PC-3 (cell line): Measurements from ENCODE around the gene SERBP1.

Experiments
- CTCF ChIP-seq: fragments of 300-600 bp; sonication (generic); conservative IDR thresholded peaks from 2 replicates; pipeline ENCODE4 v1.5.1; 2017; ENCODE audit warnings: antibody characterized with exemption, low read depth, mild to moderate bottlenecking, low read length
- EZH2 ChIP-seq: fragments of 300-600 bp; sonication (generic); IDR thresholded peaks from one replicate; pipeline ENCODE4 v1.6.1; 2017; ENCODE audit warnings: antibody characterized with exemption, mild to moderate bottlenecking, low read length; ENCODE audit not compliant: unreplicated experiment

DNA sequence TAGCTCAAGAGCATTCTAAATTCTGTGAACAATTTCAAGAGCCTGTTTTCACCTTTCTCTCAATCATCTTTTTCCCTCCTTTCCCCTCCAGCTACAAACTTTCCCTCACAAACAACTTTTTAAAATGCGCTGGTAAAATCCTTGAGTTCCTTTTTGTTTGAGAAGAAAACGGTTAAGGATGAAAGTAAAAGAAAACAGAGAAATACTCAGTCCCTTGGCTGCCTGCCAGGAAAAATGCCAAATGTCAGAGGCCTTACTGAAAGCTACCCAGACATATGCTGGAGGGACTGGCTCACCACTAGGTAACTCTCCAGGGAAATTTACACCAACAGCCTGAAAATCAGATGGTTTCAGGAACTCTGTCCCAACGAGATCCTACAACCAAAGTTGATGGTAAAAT is 11.0 kb upstream of the SERBP1 start:
- TF ChIP-seq CTCF (no peak), EZH2 (no peak)
